Fibroblast of gingiva (primary cell): ENCODE data around the gene CISH.
A peak's percentile ranks its signal among the peaks of the same experiment; 100 is the strongest.

ENCODE experiments used
- DNase-seq: peaks from one replicate; pipeline ENCODE4 v3.0.0-alpha.2; 2011; ENCODE audit warnings: low read depth

CISH gene

GRCh38 chr3:50599115-50599715 is 12.4 kb downstream of the CISH start:
- no peak for DNase-seq

- no peak for DNase-seq
These were observed 17.3 kb downstream of the CISH start for GRCh38 chr3:50594253-50594785.

GRCh38 chr3:50592568-50592967 is 19.0 kb downstream of the CISH start:
- no peak for DNase-seq

- DNase-seq = no peak
These were observed 20.3 kb downstream of the CISH start for GRCh38 chr3:50591196-50591741.

GRCh38 chr3:50588759-50589433 is 22.7 kb downstream of the CISH start:
- no peak for DNase-seq

- no peak for DNase-seq
These were observed 23.5 kb downstream of the CISH start for GRCh38 chr3:50587806-50588758.

- DNase-seq = no peak
These were observed 24.2 kb downstream of the CISH start for GRCh38 chr3:50587373-50587772.

GRCh38 chr3:50586763-50587070 is 24.9 kb downstream of the CISH start:
- DNase-seq = no peak

- no peak for DNase-seq
These were observed 25.4 kb downstream of the CISH start for GRCh38 chr3:50585919-50586762.

- no peak for DNase-seq
These were observed 27.2 kb downstream of the CISH start for GRCh38 chr3:50584391-50584790.

- DNase-seq = peak; percentile 85
These were observed 27.7 kb downstream of the CISH start for GRCh38 chr3:50583897-50584296.

GRCh38 chr3:50582083-50582482 is 29.5 kb downstream of the CISH start:
- no peak for DNase-seq

GRCh38 chr3:50581459-50581842 is 30.1 kb downstream of the CISH start:
- peak; percentile 72 for DNase-seq

- DNase-seq = no peak
These were observed 30.7 kb downstream of the CISH start for GRCh38 chr3:50580683-50581458.

- DNase-seq = no peak
These were observed 34.2 kb downstream of the CISH start for GRCh38 chr3:50577348-50577747.

- no peak for DNase-seq
These were observed 36.2 kb downstream of the CISH start for GRCh38 chr3:50575372-50575771.

- DNase-seq = no peak
These were observed 37.1 kb downstream of the CISH start for GRCh38 chr3:50574444-50574831.

- no peak for DNase-seq
These were observed 37.8 kb downstream of the CISH start for GRCh38 chr3:50573566-50574443.

- DNase-seq = no peak
These were observed 38.7 kb downstream of the CISH start for GRCh38 chr3:50572801-50573371.
